Endothelial cell of umbilical vein (primary cell): ENCODE data around the gene PPM1D. TPM values are rescaled to one million over a fixed set of nuclear protein-coding genes. Genes with fewer than 3 reads are reported as not detected.

Experiments
- BruUV-seq: library from RNA; stranded (reverse); fragments of 400-500 nt; replicated peaks from 2 replicates; lab custom pipeline; 2021; lab: Mats Ljungman, UMichigan
- CTCF ChIA-PET: fragments of 300-600, 350-600 bp; sonication (Branson Sonifier 250); formaldehyde crosslinking; loops from one replicate; lab custom pipeline; 2021; ENCODE audit warnings: antibody characterized with exemption, inconsistent platforms; lab: Charles Lee
- POLR2A ChIA-PET: fragments of 300-600, 350-600 bp; sonication (Branson Sonifier 250); formaldehyde crosslinking; loops from one replicate; lab custom pipeline; 2021; ENCODE audit warnings: antibody characterized with exemption, inconsistent platforms; lab: Charles Lee
- DNase-seq: peaks from one replicate; pipeline ENCODE4 v3.0.0-alpha.2; 2011; ENCODE audit warnings: low read depth, low spot score
- FAIRE-seq: peaks from 2 replicates; lab custom pipeline; 2011; peaks lifted over from hg19 to GRCh38; lab: Jason Lieb, UNC
- H2AFZ ChIP-seq: 2 replicates; pipeline ENCODE4 v1.6.0; 2012; ENCODE audit warnings: low read depth, low read length, control low read depth, inconsistent platforms
- H3K27ac ChIP-seq: 2 replicates; pipeline ENCODE4 v1.5.1; 2011; ENCODE audit warnings: low read depth, mild to moderate bottlenecking, control low read depth, low read length, moderate library complexity; ENCODE audit not compliant: insufficient read depth
- H3K27me3 ChIP-seq, 2 experiments: 2 replicates each; pipeline versions ENCODE4 v1.6.0 to v1.6.1; 2011; ENCODE audit warnings: low read length in 2 of 2, mixed read lengths in 1 of 2; ENCODE audit not compliant: control insufficient read depth in 2 of 2, insufficient read depth in 2 of 2
- H3K36me3 ChIP-seq, 2 experiments: 2 replicates in 1 of 2; 3 replicates in 1 of 2; pipeline ENCODE4 v1.5.1; 2011; ENCODE audit warnings: low read length in 2 of 2, mild to moderate bottlenecking in 1 of 2, moderate library complexity in 1 of 2; ENCODE audit not compliant: control insufficient read depth in 2 of 2, insufficient read depth in 2 of 2; ENCODE audit errors: extremely low read depth in 1 of 2
- H3K4me1 ChIP-seq: 3 replicates; pipeline ENCODE4 v1.5.1; 2011; ENCODE audit warnings: mild to moderate bottlenecking, low read length; ENCODE audit not compliant: control insufficient read depth, insufficient read depth; ENCODE audit errors: extremely low read depth
- H3K4me2 ChIP-seq: 2 replicates; pipeline ENCODE4 v1.6.1; 2011; ENCODE audit warnings: low read length, control low read depth, mixed read lengths; ENCODE audit not compliant: insufficient read depth
- H3K4me3 ChIP-seq, 3 experiments: fragments of 200-600 bp in 1 of 3; sonication (generic), shearing (Covaris generic) in 1 of 3; replicated peaks in 1 of 3; 2 replicates each; pipeline ENCODE4 v1.5.1; 2011 to 2016; ENCODE audit warnings: control low read depth in 3 of 3, low read length in 3 of 3, mild to moderate bottlenecking in 2 of 3, inconsistent platforms in 1 of 3, low read depth in 1 of 3, moderate library complexity in 1 of 3; ENCODE audit not compliant: insufficient read depth in 1 of 3
- H3K79me2 ChIP-seq: 2 replicates; pipeline ENCODE4 v1.6.0; 2012; ENCODE audit warnings: low read length, inconsistent platforms; ENCODE audit not compliant: control insufficient read depth, insufficient read depth
- H3K9ac ChIP-seq: replicated peaks from 2 replicates; pipeline ENCODE3; 2011; ENCODE audit warnings: low read length, control low read depth; ENCODE audit not compliant: insufficient read depth; ENCODE audit errors: extremely low read depth
- H3K9me1 ChIP-seq: replicated peaks from 3 replicates; pipeline ENCODE4 v1.6.0; 2011; ENCODE audit warnings: mild to moderate bottlenecking, low read length; ENCODE audit not compliant: control insufficient read depth, insufficient read depth; ENCODE audit errors: extremely low read depth
- H3K9me3 ChIP-seq: replicated peaks from 2 replicates; pipeline ENCODE4 v1.5.1; 2012; ENCODE audit warnings: low read length, inconsistent platforms; ENCODE audit not compliant: control insufficient read depth, insufficient read depth
- H4K20me1 ChIP-seq: replicated peaks from 2 replicates; pipeline ENCODE3; 2011; ENCODE audit warnings: mild to moderate bottlenecking, low read length; ENCODE audit not compliant: control insufficient read depth, insufficient read depth; ENCODE audit errors: extremely low read depth
- CTCF ChIP-seq, 2 donors: IDR thresholded peaks; 1 replicate in 1 of 2; 2 replicates in 1 of 2; pipeline ENCODE4 v1.5.1; 2011; ENCODE audit warnings: low read length in 2 of 2, mild to moderate bottlenecking in 2 of 2, moderate library complexity in 2 of 2, control low read depth in 1 of 2, inconsistent platforms in 1 of 2, low read depth in 1 of 2; ENCODE audit not compliant: insufficient read depth in 1 of 2; ENCODE audit errors: extremely low read depth in 1 of 2
- EZH2 ChIP-seq: IDR thresholded peaks from 2 replicates; pipeline ENCODE4 v1.6.1; 2012; ENCODE audit warnings: borderline replicate concordance, low read depth, mild to moderate bottlenecking, moderate library complexity, low read length, inconsistent platforms; ENCODE audit not compliant: severe bottlenecking
- FOS ChIP-seq: IDR thresholded peaks from 2 replicates; pipeline ENCODE4 v1.6.1; 2011; ENCODE audit warnings: mild to moderate bottlenecking, low read length, moderate library complexity, borderline replicate concordance; ENCODE audit not compliant: insufficient read depth
- GATA2 ChIP-seq: IDR thresholded peaks from 2 replicates; pipeline ENCODE4 v1.7.0; 2011; ENCODE audit warnings: low read depth, mild to moderate bottlenecking, moderate library complexity, mixed read lengths, low read length; ENCODE audit not compliant: insufficient read length, insufficient read depth
- JUN ChIP-seq: IDR thresholded peaks from 2 replicates; pipeline ENCODE4 v1.6.1; 2011; ENCODE audit warnings: borderline replicate concordance, low read depth; ENCODE audit not compliant: insufficient read length, insufficient read depth
- MYC ChIP-seq: IDR thresholded peaks from one replicate; pipeline ENCODE4 v1.6.1; 2011; ENCODE audit warnings: mild to moderate bottlenecking, low read depth, low read length
- POLR2A ChIP-seq: IDR thresholded peaks from 2 replicates; pipeline ENCODE4 v1.6.1; 2012; ENCODE audit warnings: low read depth, mild to moderate bottlenecking, control low read depth, low read length
- POLR2AphosphoS5 ChIP-seq: IDR thresholded peaks from 2 replicates; pipeline ENCODE4 v1.6.1; 2012; ENCODE audit warnings: low read depth, mild to moderate bottlenecking, control low read depth, low read length, moderate library complexity; ENCODE audit not compliant: insufficient read depth
- dilution Hi-C: fragments of 300-500 bp; cut with MboI; formaldehyde crosslinking; loops from one replicate; pipeline ENCODE4 v1.15.0; 2019; ENCODE audit warnings: low sequenced_read_pairs; ENCODE audit not compliant: extremely low pct_ligation_motif_present
- intact Hi-C: fragments of 100-400 bp; cut with micrococcal nuclease; formaldehyde crosslinking; loops from one replicate; pipeline ENCODE4 v1.10.0; 2022
- polyA plus RNA-seq, 4 experiments: library from polyadenylated mRNA; depleted of rRNA in 3 of 4; stranded (reverse) in 3 of 4; unstranded in 1 of 4; fragments of >200 nt; gene quantifications; 2 replicates each; pipeline versions ENCODE4 v1.2.1 to v1.2.3, GENCODE V29; 2011 to 2012; ENCODE audit warnings: missing spikeins in 1 of 4
- total RNA-seq: library from RNA; stranded (reverse); gene quantifications from 2 replicates; pipeline ENCODE4 v1.2.3, GENCODE V29; 2021
- TF ChIP-seq, protein P1 (sequence below): IDR thresholded peaks from 2 replicates; pipeline ENCODE4 v1.6.1; 2011; ENCODE audit not compliant: insufficient read depth, insufficient read length

Gene PPM1D
- total and polyA plus RNA-seq, 2 donors (not counting 3 experiments of a cell fraction or from before 2014, with no cell fraction given), result 7.9 to 19.0 TPM

DNA sequence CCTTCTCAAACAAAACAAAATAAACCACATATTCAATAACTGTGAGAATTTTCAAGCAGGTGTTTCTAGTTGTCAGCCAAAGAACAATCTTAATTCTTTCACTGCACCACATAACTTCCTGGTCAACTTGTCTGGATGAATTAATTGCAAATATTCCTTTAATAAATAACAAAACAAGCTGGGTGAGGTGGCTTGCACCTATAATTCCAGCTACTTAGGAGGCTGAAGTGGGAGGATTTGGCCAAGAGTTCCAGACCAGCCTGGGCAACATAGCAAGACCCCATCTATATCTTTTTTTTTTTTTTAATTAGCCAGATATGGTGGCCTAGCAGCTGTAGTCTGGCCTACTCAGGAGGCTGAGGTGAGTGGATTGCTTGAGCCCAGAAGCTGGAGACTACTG lies 17.0 kb upstream of the PPM1D start:
- FAIRE-seq (no peak), DNase-seq (no peak)
- H3K9me1 ChIP-seq, result no peaks in the 10 kb centered on the region
- H3K4me3 ChIP-seq, result no peak overlapping the region
- ChIA-PET POLR2A (no interaction called here), CTCF (interaction anchor here (1.0 to 4.5 kb wide), 2 partner anchors 9 to 13 kb away, joined by 3 to 28 read pairs; no protein-coding TSS in a partner anchor)
- intact Hi-C loops (no loop called here), dilution Hi-C loops (no loop called here)
- no peak overlapping the region for H3K4me2 ChIP-seq
- no peaks in the 10 kb centered on the region for H3K9me3 ChIP-seq
- BruUV-seq, result no TSS peak
- H3K27me3 ChIP-seq, result no peaks in the 10 kb centered on the region
- no peak overlapping the region for H2AFZ ChIP-seq
- no peak overlapping the region for H3K9ac ChIP-seq
- no peak overlapping the region for H3K27ac ChIP-seq
- no peaks in the 10 kb centered on the region for H3K79me2 ChIP-seq
- H4K20me1 ChIP-seq, result no peaks in the 10 kb centered on the region
- H3K36me3 ChIP-seq, result no peaks in the 10 kb centered on the region
- no peak for TF ChIP-seq CTCF (IDR thresholded peaks at IDR 0.05; ENCODE audit: extremely low read depth in 1 of 2, insufficient read depth in 1 of 2, low read depth in 1 of 2, low read length in 2 of 2)
- no peak for TF ChIP-seq FOS
- TF ChIP-seq POLR2AphosphoS5, result no peak
- TF ChIP-seq EZH2, result no peak
- TF ChIP-seq, protein P1, sequence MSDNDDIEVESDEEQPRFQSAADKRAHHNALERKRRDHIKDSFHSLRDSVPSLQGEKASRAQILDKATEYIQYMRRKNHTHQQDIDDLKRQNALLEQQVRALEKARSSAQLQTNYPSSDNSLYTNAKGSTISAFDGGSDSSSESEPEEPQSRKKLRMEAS, result no peak
- no peaks in the 10 kb centered on the region for H3K4me1 ChIP-seq

DNA sequence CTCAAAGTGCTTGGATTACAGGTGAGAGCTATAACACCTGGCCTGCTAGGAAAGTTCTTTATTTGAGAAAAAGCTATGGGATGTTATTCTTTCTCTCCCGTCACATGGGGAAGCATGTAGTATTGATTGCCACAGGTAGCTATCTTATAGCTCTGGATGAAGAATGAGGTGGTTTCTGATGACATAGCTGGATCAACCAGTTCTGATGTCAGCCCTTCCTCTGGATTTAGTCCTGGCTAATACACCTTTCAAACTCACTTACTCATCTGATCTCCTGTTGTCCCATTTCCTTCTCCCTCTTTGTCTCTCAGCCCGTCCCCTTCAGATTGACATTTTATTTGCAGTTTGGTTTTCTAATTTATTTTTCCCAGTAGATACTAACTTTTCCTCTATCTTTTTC lies 14.1 kb upstream of the PPM1D start:
- Histone ChIP-seq H3K4me1 (no peaks in the 10 kb centered on the region), H3K9me3 (no peaks in the 10 kb centered on the region), H2AFZ (no peak overlapping the region), H3K36me3 (no peaks in the 10 kb centered on the region), H3K79me2 (no peaks in the 10 kb centered on the region), H3K4me2 (no peak overlapping the region), H3K9ac (no peak overlapping the region), H3K4me3 (no peak overlapping the region), H3K9me1 (no peaks in the 10 kb centered on the region), H4K20me1 (no peaks in the 10 kb centered on the region), H3K27me3 (no peaks in the 10 kb centered on the region), H3K27ac (no peak overlapping the region)
- POLR2A ChIA-PET, result no interaction called here
- FAIRE-seq (no peak), DNase-seq (no peak)
- dilution Hi-C loops, result no loop called here
- CTCF ChIA-PET, result interaction anchor here (0.7 to 1.5 kb wide), 9 partner anchors 9 to 61 kb away, joined by 3 to 8 read pairs (median 4); partner anchors contain the start of gene PPM1D
- no TSS peak for BruUV-seq
- intact Hi-C loops, result no loop called here
- TF ChIP-seq FOS, result no peak
- TF ChIP-seq, protein P1, result no peak
- TF ChIP-seq CTCF (IDR thresholded peaks at IDR 0.05; ENCODE audit: extremely low read depth in 1 of 2, insufficient read depth in 1 of 2, low read depth in 1 of 2, low read length in 2 of 2), result no peak
- no peak for TF ChIP-seq POLR2A
- no peak for TF ChIP-seq GATA2
- no peak for TF ChIP-seq MYC
- TF ChIP-seq POLR2AphosphoS5, result no peak
- TF ChIP-seq JUN, result no peak
